SK-N-SH treated with all-trans-retinoic acid at 6 μM for 48 hours (cell line): ENCODE results near the gene RALGAPB.

Experiments used
- ATAC-seq: fragments of 200-7000 bp; cut with Tn5 transposase; 3 replicates; pipeline ENCODE4 v1.9.1; 2020; ENCODE audit warnings: mild to moderate bottlenecking, moderate library complexity
- ARNTL ChIP-seq: fragments of 450-650 bp; formaldehyde crosslinking; IDR thresholded peaks from 2 replicates; pipeline ENCODE4 v1.5.0; 2020; ENCODE audit warnings: low read depth, mild to moderate bottlenecking, moderate library complexity, borderline replicate concordance
- BACH2 ChIP-seq: fragments of 250-450 bp; sonication (Bioruptor Pico); IDR thresholded peaks from 2 replicates; pipeline ENCODE4 v1.9.0; 2021; ENCODE audit warnings: mild to moderate bottlenecking, borderline replicate concordance
- CREB5 ChIP-seq: fragments of 250-450 bp; sonication (Bioruptor Pico); IDR thresholded peaks from 2 replicates; pipeline ENCODE4 v1.5.1; 2020; ENCODE audit warnings: low read depth, mild to moderate bottlenecking, moderate library complexity
- CSDC2 ChIP-seq: fragments of 250-450 bp; sonication (Bioruptor Pico); IDR thresholded peaks from 2 replicates; pipeline ENCODE4 v1.5.0; 2020; ENCODE audit warnings: mild to moderate bottlenecking, moderate library complexity
- CSRNP3 ChIP-seq: fragments of 250-450 bp; sonication (Bioruptor Pico); IDR thresholded peaks from 2 replicates; pipeline ENCODE4 v1.5.1; 2021; ENCODE audit warnings: mild to moderate bottlenecking, moderate library complexity
- ESRRG ChIP-seq: fragments of 250-450 bp; sonication (Bioruptor Pico); IDR thresholded peaks from 2 replicates; pipeline ENCODE4 v1.6.1; 2021; ENCODE audit warnings: mild to moderate bottlenecking
- GLIS3 ChIP-seq: fragments of 250-450 bp; sonication (Bioruptor Pico); IDR thresholded peaks from 2 replicates; pipeline ENCODE4 v1.5.0; 2020; ENCODE audit warnings: mild to moderate bottlenecking, moderate library complexity
- ISL1 ChIP-seq: fragments of 250-450 bp; sonication (Bioruptor Pico); IDR thresholded peaks from 2 replicates; pipeline ENCODE4 v2.1.2; 2022; ENCODE audit warnings: mild to moderate bottlenecking, moderate library complexity
- OSR1 ChIP-seq: fragments of 250-450 bp; sonication (Bioruptor Pico); IDR thresholded peaks from 2 replicates; pipeline ENCODE4 v1.8.0; 2022; ENCODE audit warnings: moderate library complexity, mild to moderate bottlenecking, inconsistent platforms
- PATZ1 ChIP-seq: fragments of 250-450 bp; sonication (Bioruptor Pico); IDR thresholded peaks from 2 replicates; pipeline ENCODE4 v1.8.0; 2020; ENCODE audit warnings: mild to moderate bottlenecking, moderate library complexity, borderline replicate concordance
- POU6F1 ChIP-seq: fragments of 250-450 bp; sonication (Bioruptor Pico); IDR thresholded peaks from 2 replicates; pipeline ENCODE4 v1.8.0; 2021; ENCODE audit warnings: low read depth, mild to moderate bottlenecking, moderate library complexity, borderline replicate concordance
- RARB ChIP-seq: fragments of 250-450 bp; sonication (Bioruptor Pico); IDR thresholded peaks from 2 replicates; pipeline ENCODE4 v1.8.0; 2021; ENCODE audit warnings: mild to moderate bottlenecking, moderate library complexity
- TCF4 ChIP-seq: fragments of 250-450 bp; sonication (Bioruptor Pico); IDR thresholded peaks from 2 replicates; pipeline ENCODE4 v1.8.0; 2021; ENCODE audit warnings: mild to moderate bottlenecking, moderate library complexity, borderline replicate concordance
- TOX ChIP-seq: fragments of 250-450 bp; sonication (Bioruptor Pico); IDR thresholded peaks from 2 replicates; pipeline ENCODE4 v1.8.0; 2021; ENCODE audit warnings: mild to moderate bottlenecking, moderate library complexity, borderline replicate concordance
- TSHZ2 ChIP-seq: fragments of 250-450 bp; sonication (Bioruptor Pico); IDR thresholded peaks from 2 replicates; pipeline ENCODE4 v1.5.0; 2020; ENCODE audit warnings: mild to moderate bottlenecking, moderate library complexity
- ZC3H10 ChIP-seq: fragments of 250-450 bp; sonication (Bioruptor Pico); IDR thresholded peaks from 2 replicates; pipeline ENCODE4 v1.5.1; 2021; ENCODE audit warnings: mild to moderate bottlenecking, moderate library complexity
- ZFP3 ChIP-seq: fragments of 250-450 bp; sonication (Bioruptor Pico); IDR thresholded peaks from 2 replicates; pipeline ENCODE4 v1.5.0; 2020; ENCODE audit warnings: mild to moderate bottlenecking, moderate library complexity
- ZFP30 ChIP-seq: fragments of 450-650 bp; formaldehyde crosslinking; IDR thresholded peaks from 2 replicates; pipeline ENCODE4 v1.5.0; 2022; ENCODE audit warnings: mild to moderate bottlenecking, moderate library complexity
- ZNF565 ChIP-seq: fragments of 450-650 bp; formaldehyde crosslinking; conservative IDR thresholded peaks from 2 replicates; pipeline ENCODE4 v1.5.0; 2020; ENCODE audit warnings: low read depth, mild to moderate bottlenecking, moderate library complexity
- ZNF70 ChIP-seq: fragments of 450-650 bp; formaldehyde crosslinking; IDR thresholded peaks from 2 replicates; pipeline ENCODE4 v1.5.0; 2020; ENCODE audit warnings: mild to moderate bottlenecking, moderate library complexity

Gene RALGAPB

GRCh38 chr20:38445381-38445796 is 27.3 kb upstream of the RALGAPB start:
- no peak for TF ChIP-seq TOX (CRISPR knock-in tag)
- ATAC-seq: no peak

GRCh38 chr20:38445901-38446425 is 26.7 kb upstream of the RALGAPB start:
- no peak for TF ChIP-seq TOX (CRISPR knock-in tag)
- no peak for TF ChIP-seq ISL1
- TF ChIP-seq ZNF565 (CRISPR knock-in tag): no peak
- no peak for TF ChIP-seq GLIS3 (CRISPR knock-in tag)
- TF ChIP-seq ZNF70 (CRISPR knock-in tag): no peak

GRCh38 chr20:38446441-38447209 is 26.0 kb upstream of the RALGAPB start:
- TF ChIP-seq ZFP30 (CRISPR knock-in tag): no peak; the same call in 1 of the 2 replicates
- no peak for TF ChIP-seq ARNTL (CRISPR knock-in tag)
- TF ChIP-seq ZC3H10 (CRISPR knock-in tag): no peak
- no peak for TF ChIP-seq CSDC2 (CRISPR knock-in tag)
- TF ChIP-seq CREB5 (CRISPR knock-in tag): no peak
- no peak for TF ChIP-seq PATZ1
- no peak for TF ChIP-seq OSR1 (CRISPR knock-in tag)
- TF ChIP-seq BACH2 (CRISPR knock-in tag): no peak
- no peak for TF ChIP-seq ZNF70 (CRISPR knock-in tag)
- 0 out of 2 replicates have a peak, but pooled peaks have one; percentile 60 for TF ChIP-seq TSHZ2 (CRISPR knock-in tag)
- TF ChIP-seq ESRRG: no peak
- TF ChIP-seq POU6F1: 0 out of 2 replicates have a peak, but pooled peaks have one; percentile 69
- TF ChIP-seq CSRNP3: no peak
- no peak for TF ChIP-seq TCF4 (CRISPR knock-in tag)
- TF ChIP-seq RARB (CRISPR knock-in tag): no peak
- TF ChIP-seq TOX (CRISPR knock-in tag): no peak
- no peak for TF ChIP-seq ZFP3
- peak; percentile 96 for ATAC-seq

More at GRCh38 chr20:38445901-38446425, 26.7 kb upstream of the RALGAPB start:
- peak; percentile 3; the same call in 1 of the 3 replicates for ATAC-seq
